ENCODE data around the gene PARL. TPM values are rescaled to one million over a fixed set of nuclear protein-coding genes. Genes with fewer than 3 reads are reported as not detected.
A peak's percentile ranks its signal among the peaks of the same experiment; 100 is the strongest.
"Not testable (repeated sequence)": the region's sequence is repeated elsewhere in the genome, so short reads cannot be mapped to it uniquely, and the experiment has no call there.

Gene PARL
- total RNA-seq, 1 donor from 2014 or later = 28.8 TPM

- DNase-seq (ENCODE audit: low read depth in 2 of 2) = no peak
Measured at GRCh38 chr3:183904833-183905780, 20.4 kb upstream of the PARL start.

- no peak for DNase-seq (ENCODE audit: low read depth in 2 of 2)
Measured at GRCh38 chr3:183898028-183898431, 13.3 kb upstream of the PARL start.

GRCh38 chr3:183897606-183898005, 12.9 kb upstream of the PARL start:
- no peak for DNase-seq (ENCODE audit: low read depth in 2 of 2)

GRCh38 chr3:183896610-183897009, 11.9 kb upstream of the PARL start:
- no peak for DNase-seq (ENCODE audit: low read depth in 2 of 2)

- DNase-seq (ENCODE audit: low read depth in 2 of 2) = no peak
Measured at GRCh38 chr3:183896184-183896583, 11.5 kb upstream of the PARL start.

GRCh38 chr3:183895774-183896173, 11.1 kb upstream of the PARL start:
- DNase-seq (ENCODE audit: low read depth in 2 of 2) = no peak

GRCh38 chr3:183895296-183895695, 10.6 kb upstream of the PARL start:
- peak; percentile 52 to 63 for DNase-seq (ENCODE audit: low read depth in 2 of 2)

GRCh38 chr3:183892610-183893214, 8.0 kb upstream of the PARL start:
- peak; percentile 82 to 95 for DNase-seq (ENCODE audit: low read depth in 2 of 2)

GRCh38 chr3:183885766-183886165, 1.1 kb upstream of the PARL start:
- no peak for DNase-seq (ENCODE audit: low read depth in 2 of 2)

GRCh38 chr3:183884097-183884426, 618 bp downstream of the PARL start:
- DNase-seq (ENCODE audit: low read depth in 2 of 2) = no peak

GRCh38 chr3:183883291-183884096, 1.2 kb downstream of the PARL start:
- no peak for DNase-seq (ENCODE audit: low read depth in 2 of 2)

- no peak for DNase-seq (ENCODE audit: low read depth in 2 of 2)
Measured at GRCh38 chr3:183880121-183880520, 4.6 kb downstream of the PARL start.

- DNase-seq (ENCODE audit: low read depth in 2 of 2) = no peak
Measured at GRCh38 chr3:183879243-183879642, 5.4 kb downstream of the PARL start.

- DNase-seq (ENCODE audit: low read depth in 2 of 2) = no peak
Measured at GRCh38 chr3:183878071-183878470, 6.6 kb downstream of the PARL start.

- not testable (repeated sequence) for DNase-seq (ENCODE audit: low read depth in 2 of 2)
Measured at GRCh38 chr3:183877227-183877626, 7.5 kb downstream of the PARL start.

GRCh38 chr3:183875411-183875810, 9.3 kb downstream of the PARL start:
- no peak for DNase-seq (ENCODE audit: low read depth in 2 of 2)

- no peak for DNase-seq (ENCODE audit: low read depth in 2 of 2)
Measured at GRCh38 chr3:183873914-183874313, 10.8 kb downstream of the PARL start.

- no peak for DNase-seq (ENCODE audit: low read depth in 2 of 2)
Measured at GRCh38 chr3:183871541-183871940, 13.1 kb downstream of the PARL start.

GRCh38 chr3:183870563-183870962, 14.1 kb downstream of the PARL start:
- no peak for DNase-seq (ENCODE audit: low read depth in 2 of 2)

- DNase-seq (ENCODE audit: low read depth in 2 of 2) = no peak
Measured at GRCh38 chr3:183868796-183869195, 15.9 kb downstream of the PARL start.

GRCh38 chr3:183862610-183863009, 22.1 kb downstream of the PARL start:
- DNase-seq (ENCODE audit: low read depth in 2 of 2) = no peak

- no peak for DNase-seq (ENCODE audit: low read depth in 2 of 2)
Measured at GRCh38 chr3:183857863-183858262, 26.8 kb downstream of the PARL start.

Measured in dermis microvascular lymphatic vessel endothelial cell (primary cell).